Bronchial epithelial cell (primary cell): ENCODE data around the gene RHEX. TPM values are rescaled to one million over a fixed set of nuclear protein-coding genes. Genes with fewer than 3 reads are reported as not detected.

Experiments used
- DNase-seq: peaks from one replicate; pipeline ENCODE4 v3.0.0-alpha.2; 2010; ENCODE audit warnings: low read depth
- FAIRE-seq: peaks from 2 replicates; lab custom pipeline; 2011; peaks lifted over from hg19 to GRCh38; lab: Jason Lieb, UNC
- H3K27me3 ChIP-seq: 2 replicates; pipeline ENCODE4 v1.5.1; 2011; ENCODE audit warnings: low read length; ENCODE audit not compliant: control insufficient read depth, insufficient read depth
- H3K36me3 ChIP-seq: 2 replicates; pipeline ENCODE4 v1.5.1; 2011; ENCODE audit warnings: low read length; ENCODE audit not compliant: control insufficient read depth, insufficient read depth
- H3K4me3 ChIP-seq: 2 replicates; pipeline ENCODE4 v1.5.1; 2011; ENCODE audit warnings: mild to moderate bottlenecking, low read depth, low read length, control low read depth
- CTCF ChIP-seq: IDR thresholded peaks from 2 replicates; pipeline ENCODE4 v1.5.1; 2011; ENCODE audit warnings: mild to moderate bottlenecking, moderate library complexity, low read length, control low read depth, inconsistent platforms; ENCODE audit not compliant: insufficient read depth, severe bottlenecking
- total RNA-seq: library from RNA; depleted of rRNA; stranded (reverse); fragments of >200 nt; gene quantifications from 2 replicates; pipeline ENCODE4 v1.2.1, GENCODE V29; 2014

Gene RHEX
- total RNA-seq, 1 donor from 2014 or later = not detected

GRCh38 chr1:206010060-206010459, 42.9 kb upstream of the RHEX start:
- DNase-seq = no peak
- H3K4me3 ChIP-seq = no peak overlapping the region
- TF ChIP-seq CTCF = no peak
- H3K27me3 ChIP-seq = no peaks in the 10 kb centered on the region
- no peak for FAIRE-seq
- H3K36me3 ChIP-seq = no peaks in the 10 kb centered on the region

GRCh38 chr1:206011057-206011456, 41.9 kb upstream of the RHEX start:
- no peaks in the 10 kb centered on the region for H3K36me3 ChIP-seq
- DNase-seq (no peak), FAIRE-seq (no peak)
- H3K27me3 ChIP-seq = no peaks in the 10 kb centered on the region
- TF ChIP-seq CTCF = no peak
- no peak overlapping the region for H3K4me3 ChIP-seq

DNA sequence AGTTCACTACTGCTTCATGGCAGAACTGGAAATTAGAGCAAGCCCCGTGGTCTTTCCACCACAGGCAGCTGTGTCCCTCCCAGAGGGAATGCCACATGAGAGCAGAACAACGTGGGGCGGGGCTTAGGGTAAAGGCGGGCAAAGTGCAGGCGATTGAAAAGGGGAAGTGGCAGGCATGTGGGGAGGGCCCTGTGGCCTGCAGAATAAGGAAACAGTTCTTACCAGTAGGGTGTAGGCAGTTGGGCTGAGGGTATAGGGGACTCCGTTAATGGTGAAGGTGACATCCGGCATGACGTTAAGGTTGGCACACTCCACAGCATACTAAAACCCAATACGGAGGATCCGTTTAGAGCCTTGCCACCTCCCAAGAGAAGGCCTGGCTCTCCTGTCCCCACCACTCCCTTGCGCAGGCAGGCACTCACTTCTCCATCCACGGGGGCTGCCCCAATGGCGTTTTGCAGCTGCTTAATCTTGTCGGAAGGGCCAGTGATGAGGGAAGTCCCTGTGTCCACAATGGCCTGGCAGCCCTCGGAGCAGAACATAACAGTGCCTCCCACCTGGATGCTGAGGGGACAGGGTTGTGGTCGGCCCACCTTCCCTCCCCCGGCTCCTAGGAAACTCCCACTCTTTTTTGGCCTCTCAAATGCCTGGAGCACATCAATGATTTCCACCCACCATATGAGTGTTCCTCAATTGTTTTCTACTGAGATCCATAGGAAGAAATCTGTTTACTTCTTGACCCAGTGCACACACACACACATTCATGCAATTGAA, 40.7 kb upstream of the RHEX start:
- no peaks in the 10 kb centered on the region for H3K27me3 ChIP-seq
- no peak overlapping the region for H3K4me3 ChIP-seq
- DNase-seq (no peak), FAIRE-seq (no peak)
- H3K36me3 ChIP-seq = no peaks in the 10 kb centered on the region
- no peak for TF ChIP-seq CTCF

DNA sequence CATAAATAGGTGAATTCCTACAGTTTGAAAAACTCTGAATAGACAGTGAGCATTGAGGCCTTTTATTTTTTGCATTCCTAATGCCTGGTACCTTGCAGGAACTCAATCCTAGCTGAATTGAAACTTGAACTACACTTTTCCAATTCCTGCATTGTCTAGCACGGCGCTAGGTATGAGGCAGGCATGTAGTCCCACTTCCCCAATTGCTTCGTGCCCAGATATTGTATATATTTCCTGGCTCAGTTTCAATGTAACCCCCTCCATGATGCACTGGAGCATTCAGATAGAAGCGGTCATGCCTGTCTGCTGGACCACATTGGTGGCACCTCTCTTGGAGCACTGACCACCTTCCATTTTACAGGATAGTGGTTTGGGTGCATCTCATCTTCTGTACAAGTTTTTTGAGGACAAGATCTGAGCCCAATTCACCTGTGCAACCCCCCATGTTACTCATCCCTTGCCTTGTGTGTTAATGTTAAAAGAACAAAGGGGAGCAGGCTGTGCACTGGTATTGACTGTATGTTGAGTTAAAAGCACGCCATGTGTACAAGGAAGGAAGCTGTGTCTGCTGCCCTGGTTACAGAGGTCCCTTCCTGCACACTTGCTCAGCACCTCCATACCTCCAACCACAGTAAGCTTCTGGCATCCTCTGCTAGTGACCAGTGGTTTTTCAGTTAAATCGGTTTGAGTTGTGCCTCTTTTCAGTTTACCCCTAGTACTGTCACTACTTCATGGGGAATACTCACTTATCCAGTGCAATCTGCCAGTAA, 39.8 kb upstream of the RHEX start:
- no peaks in the 10 kb centered on the region for H3K36me3 ChIP-seq
- FAIRE-seq (no peak), DNase-seq (no peak)
- no peak for TF ChIP-seq CTCF
- H3K4me3 ChIP-seq = no peak overlapping the region
- H3K27me3 ChIP-seq = no peaks in the 10 kb centered on the region

- FAIRE-seq (no peak), DNase-seq (no peak)
- Histone ChIP-seq H3K36me3 (no peaks in the 10 kb centered on the region), H3K4me3 (no peak overlapping the region), H3K27me3 (no peaks in the 10 kb centered on the region)
- TF ChIP-seq CTCF = no peak
Measured at GRCh38 chr1:206014601-206015000, 38.4 kb upstream of the RHEX start.
